Right atrium auricular region (tissue), 2 donors: ENCODE measurements around the gene TNKS1BP1. TPM values are rescaled to one million over a fixed set of nuclear protein-coding genes. Genes with fewer than 3 reads are reported as not detected.
"Not testable (repeated sequence)": the region's sequence is repeated elsewhere in the genome, so short reads cannot be mapped to it uniquely, and the experiment has no call there.

ENCODE experiments used
- DNase-seq: peaks from one replicate; pipeline ENCODE4 v3.0.0-alpha.2; 2019; ENCODE audit warnings: low spot score
- H3K27ac ChIP-seq, 2 donors: fragments of 200-600 bp; sonication (generic); 1 replicate in 1 of 2; 2 replicates in 1 of 2; pipeline ENCODE4 v1.5.1; 2016 to 2019
- H3K27me3 ChIP-seq, 2 donors: fragments of 200-600 bp; sonication (generic); one replicate each; pipeline versions ENCODE4 v1.5.1 to v1.6.0; 2017 to 2019
- H3K36me3 ChIP-seq: fragments of 200-600 bp; sonication (generic); one replicate; pipeline ENCODE4 v1.5.1; 2016
- H3K4me1 ChIP-seq, 2 donors: fragments of 200-600 bp; sonication (generic); one replicate each; pipeline versions ENCODE4 v1.5.1 to v1.6.0; 2017 to 2019
- H3K4me3 ChIP-seq, 2 donors: fragments of 200-600 bp; sonication (generic); 1 replicate in 1 of 2; 2 replicates in 1 of 2; pipeline ENCODE4 v1.5.1; 2017 to 2019; ENCODE audit warnings: mild to moderate bottlenecking in 1 of 2, moderate library complexity in 1 of 2
- H3K9me3 ChIP-seq, 2 donors: fragments of 200-600 bp; sonication (generic); one replicate each; pipeline ENCODE4 v1.5.1; 2019
- total RNA-seq, 2 donors: library from RNA; depleted of rRNA; stranded (reverse); fragments of >200 nt; gene quantifications; one replicate each; pipeline ENCODE4 v1.1.0, GENCODE V29; 2016
- TF ChIP-seq, protein P1 (sequence below), 2 donors: fragments of 200-600 bp; sonication (generic); IDR thresholded peaks; one replicate each; pipeline ENCODE4 v1.5.1; 2019; ENCODE audit warnings: antibody characterized with exemption in 2 of 2

Gene TNKS1BP1
- total RNA-seq, 2 donors from 2014 or later, result 26.8 to 52.5 TPM

DNA sequence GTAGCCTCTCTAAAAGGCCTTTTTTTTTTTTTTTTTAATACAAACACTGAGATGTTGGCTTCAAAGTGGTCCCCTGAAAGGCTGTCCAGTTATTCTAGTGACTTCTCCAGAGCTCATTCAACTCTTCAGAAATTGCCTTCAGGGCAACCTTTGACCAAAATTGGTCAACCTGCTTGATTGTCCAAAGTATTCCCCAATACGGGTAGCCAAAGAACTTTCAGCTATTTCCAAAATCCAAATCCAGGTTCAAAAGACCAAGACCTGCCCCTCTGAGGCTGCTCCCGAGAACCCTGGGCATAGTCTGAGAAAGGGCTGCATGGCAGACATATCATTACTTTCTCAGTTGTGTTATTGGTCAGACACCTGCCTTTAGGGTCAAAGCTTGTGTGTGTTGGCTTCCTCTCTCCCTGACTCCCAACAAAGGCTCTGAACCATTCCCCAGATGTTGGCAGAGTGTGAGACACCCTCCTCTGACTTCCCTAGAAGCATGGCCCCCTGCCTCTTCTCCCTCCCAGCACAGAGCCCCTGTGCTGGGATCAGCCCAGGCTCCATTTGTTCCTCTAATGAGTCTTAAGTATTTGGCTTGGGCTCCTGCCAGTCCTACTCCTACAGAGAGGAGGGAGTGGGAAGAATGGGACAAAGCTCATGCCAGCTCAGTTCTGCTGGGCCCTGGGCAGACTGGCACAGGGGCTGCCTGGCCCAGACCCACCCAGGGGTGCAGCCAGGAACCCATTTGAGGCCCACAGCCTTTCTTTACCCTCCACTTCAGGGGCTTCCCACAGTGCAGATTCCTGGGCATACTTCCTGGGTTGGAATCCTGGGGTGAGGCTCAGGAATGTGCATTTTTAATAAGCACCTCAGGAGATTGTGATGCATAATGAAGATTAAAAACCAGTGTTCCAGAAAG lies 30.3 kb downstream of the TNKS1BP1 start:
- no peak overlapping the region for H3K27ac ChIP-seq
- peaks cover 0 to 9% of the 10 kb centered on the region in 2 donors for H3K4me1 ChIP-seq
- H3K36me3 ChIP-seq, result peaks cover 17% of the 10 kb centered on the region
- no peak overlapping the region for H3K4me3 ChIP-seq
- no peaks in the 10 kb centered on the region for H3K27me3 ChIP-seq
- TF ChIP-seq, protein P1, sequence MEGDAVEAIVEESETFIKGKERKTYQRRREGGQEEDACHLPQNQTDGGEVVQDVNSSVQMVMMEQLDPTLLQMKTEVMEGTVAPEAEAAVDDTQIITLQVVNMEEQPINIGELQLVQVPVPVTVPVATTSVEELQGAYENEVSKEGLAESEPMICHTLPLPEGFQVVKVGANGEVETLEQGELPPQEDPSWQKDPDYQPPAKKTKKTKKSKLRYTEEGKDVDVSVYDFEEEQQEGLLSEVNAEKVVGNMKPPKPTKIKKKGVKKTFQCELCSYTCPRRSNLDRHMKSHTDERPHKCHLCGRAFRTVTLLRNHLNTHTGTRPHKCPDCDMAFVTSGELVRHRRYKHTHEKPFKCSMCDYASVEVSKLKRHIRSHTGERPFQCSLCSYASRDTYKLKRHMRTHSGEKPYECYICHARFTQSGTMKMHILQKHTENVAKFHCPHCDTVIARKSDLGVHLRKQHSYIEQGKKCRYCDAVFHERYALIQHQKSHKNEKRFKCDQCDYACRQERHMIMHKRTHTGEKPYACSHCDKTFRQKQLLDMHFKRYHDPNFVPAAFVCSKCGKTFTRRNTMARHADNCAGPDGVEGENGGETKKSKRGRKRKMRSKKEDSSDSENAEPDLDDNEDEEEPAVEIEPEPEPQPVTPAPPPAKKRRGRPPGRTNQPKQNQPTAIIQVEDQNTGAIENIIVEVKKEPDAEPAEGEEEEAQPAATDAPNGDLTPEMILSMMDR (IDR thresholded peaks at IDR 0.05), result no peak
- H3K9me3 ChIP-seq, result peaks cover 3 to 10% of the 10 kb centered on the region in 2 donors
- DNase-seq, result no peak

DNA sequence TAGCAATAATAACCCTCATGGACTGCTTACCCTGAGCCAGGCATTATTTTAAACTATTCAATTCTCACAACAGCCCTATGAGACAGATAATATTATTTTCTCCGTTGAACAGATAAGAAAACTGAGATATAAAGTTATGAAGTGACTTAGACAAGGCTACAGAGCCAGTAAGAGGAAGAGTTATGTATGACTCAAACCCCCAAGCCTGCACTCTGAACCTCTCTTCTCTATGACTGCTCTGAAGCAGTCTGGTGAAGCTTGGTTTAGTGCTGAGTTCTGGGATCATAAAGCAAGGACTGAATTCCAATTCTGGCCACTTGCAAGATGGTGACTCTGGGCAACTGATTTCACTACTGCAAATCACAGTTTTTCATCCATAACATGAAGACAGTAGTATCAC lies 34.5 kb downstream of the TNKS1BP1 start:
- no peaks in the 10 kb centered on the region for H3K27me3 ChIP-seq
- no peak overlapping the region for H3K4me3 ChIP-seq
- DNase-seq, result no peak
- H3K36me3 ChIP-seq, result no peaks in the 10 kb centered on the region
- H3K27ac ChIP-seq, result no peak overlapping the region
- peaks cover 0 to 18% of the 10 kb centered on the region in 2 donors for H3K4me1 ChIP-seq
- TF ChIP-seq, protein P1 (IDR thresholded peaks at IDR 0.05), result no peak
- H3K9me3 ChIP-seq, result no peaks in the 10 kb centered on the region

DNA sequence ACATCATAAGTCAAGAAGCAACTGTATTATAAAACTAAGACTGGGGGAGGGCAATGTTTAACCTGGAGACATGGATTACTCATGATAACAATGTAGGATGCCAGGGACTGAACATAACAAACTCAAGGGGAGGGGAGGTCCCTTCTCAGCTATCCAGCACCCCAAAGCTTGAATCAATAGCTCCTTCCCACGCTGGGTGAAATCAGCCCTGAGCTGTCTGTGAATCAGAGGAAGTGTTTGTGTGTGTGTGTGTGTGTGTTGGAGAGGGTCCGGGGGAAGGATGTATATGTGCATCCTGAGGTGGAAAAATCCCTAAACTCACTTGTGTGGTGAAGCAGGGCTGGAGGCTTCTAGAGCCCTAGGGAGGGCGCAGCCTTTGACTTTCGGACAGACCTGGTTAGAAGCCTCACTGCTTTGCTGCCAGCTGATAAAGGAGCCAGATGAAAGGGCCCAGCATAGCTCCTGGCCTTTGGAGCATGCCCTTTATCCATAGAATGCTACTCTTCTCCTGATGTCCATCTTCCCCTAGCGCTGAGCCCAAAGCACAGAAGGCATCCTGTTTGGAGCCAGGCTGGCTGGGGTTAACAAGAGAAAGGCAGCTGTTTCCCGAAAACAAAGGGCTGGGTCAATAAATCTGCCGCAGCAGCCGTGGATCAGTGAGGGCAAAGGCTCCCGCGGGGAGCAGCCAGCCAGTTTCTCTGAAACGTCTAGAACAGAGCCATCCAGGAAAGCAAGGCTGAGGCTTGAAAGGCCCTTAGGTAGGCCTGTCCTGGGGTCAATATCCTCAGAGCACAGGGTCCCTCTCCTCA lies 35.8 kb downstream of the TNKS1BP1 start:
- no peaks in the 10 kb centered on the region for H3K36me3 ChIP-seq
- no peak overlapping the region for H3K4me3 ChIP-seq
- no peaks in the 10 kb centered on the region for H3K9me3 ChIP-seq
- H3K27me3 ChIP-seq, result no peaks in the 10 kb centered on the region
- no peak overlapping the region for H3K27ac ChIP-seq
- H3K4me1 ChIP-seq, result peaks cover 0 to 9% of the 10 kb centered on the region in 2 donors
- DNase-seq, result no peak
- TF ChIP-seq, protein P1 (IDR thresholded peaks at IDR 0.05), result no peak

DNA sequence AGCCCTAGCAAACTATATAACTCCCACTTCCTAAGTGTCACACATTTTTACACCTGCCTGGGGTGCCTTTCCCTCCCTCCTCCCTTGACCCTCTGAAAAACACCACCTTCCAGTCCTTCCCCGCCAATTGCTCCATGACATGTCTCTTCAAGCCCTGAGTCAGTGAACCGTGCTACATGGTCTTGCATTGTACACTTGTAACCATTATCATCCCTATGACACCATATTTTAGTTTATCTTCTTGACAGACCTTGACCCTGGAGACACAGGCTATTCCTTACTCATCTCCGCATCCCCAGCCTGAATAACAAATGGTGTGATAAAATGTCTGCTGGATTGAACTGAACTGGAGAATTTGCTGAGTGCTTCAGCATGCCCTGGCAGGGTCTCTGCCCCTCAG lies 36.9 kb downstream of the TNKS1BP1 start:
- Histone ChIP-seq H3K4me1 (peaks cover 0 to 9% of the 10 kb centered on the region in 2 donors), H3K9me3 (no peaks in the 10 kb centered on the region), H3K36me3 (no peaks in the 10 kb centered on the region), H3K27me3 (no peaks in the 10 kb centered on the region), H3K27ac (no peak overlapping the region), H3K4me3 (no peak overlapping the region)
- DNase-seq, result no peak
- TF ChIP-seq, protein P1 (IDR thresholded peaks at IDR 0.05), result no peak

DNA sequence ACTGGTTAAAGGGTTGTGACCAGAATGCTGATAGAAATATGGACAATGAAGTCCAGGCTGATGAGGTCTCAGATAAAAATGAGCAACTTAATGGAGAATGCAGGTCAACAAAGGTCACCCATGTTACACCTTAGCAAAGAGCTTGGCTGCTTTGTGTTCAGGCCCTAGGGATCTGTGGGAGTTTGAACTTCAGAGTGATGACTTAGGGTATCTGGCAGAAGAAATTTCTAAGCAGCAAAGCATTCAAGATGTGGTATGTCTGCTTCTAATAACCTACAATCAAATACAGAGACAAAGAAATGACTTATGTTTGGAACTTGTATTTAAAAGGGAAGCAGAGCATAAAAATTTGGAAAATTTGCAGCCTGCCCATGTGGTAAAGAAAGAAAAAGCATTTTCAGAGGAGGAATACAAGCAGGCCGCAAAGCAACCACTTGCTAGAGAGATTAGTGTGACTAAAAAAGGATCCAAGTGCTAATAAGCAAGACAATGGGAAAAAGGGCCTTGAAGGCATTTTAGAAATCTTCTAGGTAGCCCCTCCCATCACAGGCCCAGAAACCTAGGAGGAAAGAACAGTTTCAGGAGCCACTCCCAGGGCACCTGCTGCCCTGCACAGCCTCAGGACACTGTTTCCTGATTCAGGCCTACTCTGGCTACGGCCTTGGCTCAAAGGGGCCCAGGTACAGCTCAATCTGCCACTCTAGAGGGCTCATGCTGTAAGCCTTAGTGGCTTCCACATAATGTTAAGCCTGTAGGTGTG lies 41.3 kb downstream of the TNKS1BP1 start:
- no peaks in the 10 kb centered on the region for H3K27me3 ChIP-seq
- TF ChIP-seq, protein P1 (IDR thresholded peaks at IDR 0.05), result no peak

DNA sequence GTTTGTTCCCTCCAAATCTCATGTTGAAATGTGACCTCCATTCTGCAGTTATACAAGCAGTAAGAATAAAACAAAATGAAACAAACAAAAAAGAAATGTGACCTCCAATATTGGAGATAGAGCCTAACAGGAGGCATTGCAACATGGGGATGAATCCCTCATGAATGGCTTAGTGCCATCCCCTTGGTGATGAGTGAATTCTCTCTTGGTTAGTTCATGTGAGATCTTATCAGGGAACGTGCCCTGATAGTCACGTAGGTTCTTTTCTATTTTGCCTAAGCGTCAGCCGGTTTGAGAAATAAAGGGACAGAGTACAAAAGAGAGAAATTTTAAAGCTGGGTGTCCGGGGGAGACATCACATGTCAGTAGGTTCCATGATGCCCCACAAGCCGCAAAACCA lies 43.2 kb downstream of the TNKS1BP1 start:
- not testable (repeated sequence) for H3K4me3 ChIP-seq, DNase-seq, H3K27ac ChIP-seq, H3K9me3 ChIP-seq, H3K27me3 ChIP-seq, H3K36me3 ChIP-seq
- peaks cover 0 to 17% of the 10 kb centered on the region in 2 donors for H3K4me1 ChIP-seq

More for the DNA sequence above, 41.3 kb downstream of the TNKS1BP1 start:
- no peaks in the 10 kb centered on the region for H3K9me3 ChIP-seq
- no peaks in the 10 kb centered on the region for H3K36me3 ChIP-seq
- no peak for DNase-seq
- H3K27ac ChIP-seq, result no peak overlapping the region
- no peak overlapping the region for H3K4me3 ChIP-seq
- peaks cover 0 to under 1% of the 10 kb centered on the region in 2 donors for H3K4me1 ChIP-seq
